HG03159 (cell line): ENCODE measurements around the gene GP9.

Source experiments
- ATAC-seq: cut with Tn5 transposase; IDR thresholded peaks from one replicate; pipeline ENCODE4 v1.9.1; 2021; ENCODE audit warnings: mild to moderate bottlenecking, moderate library complexity; ENCODE audit not compliant: unreplicated experiment

The GP9 gene

DNA sequence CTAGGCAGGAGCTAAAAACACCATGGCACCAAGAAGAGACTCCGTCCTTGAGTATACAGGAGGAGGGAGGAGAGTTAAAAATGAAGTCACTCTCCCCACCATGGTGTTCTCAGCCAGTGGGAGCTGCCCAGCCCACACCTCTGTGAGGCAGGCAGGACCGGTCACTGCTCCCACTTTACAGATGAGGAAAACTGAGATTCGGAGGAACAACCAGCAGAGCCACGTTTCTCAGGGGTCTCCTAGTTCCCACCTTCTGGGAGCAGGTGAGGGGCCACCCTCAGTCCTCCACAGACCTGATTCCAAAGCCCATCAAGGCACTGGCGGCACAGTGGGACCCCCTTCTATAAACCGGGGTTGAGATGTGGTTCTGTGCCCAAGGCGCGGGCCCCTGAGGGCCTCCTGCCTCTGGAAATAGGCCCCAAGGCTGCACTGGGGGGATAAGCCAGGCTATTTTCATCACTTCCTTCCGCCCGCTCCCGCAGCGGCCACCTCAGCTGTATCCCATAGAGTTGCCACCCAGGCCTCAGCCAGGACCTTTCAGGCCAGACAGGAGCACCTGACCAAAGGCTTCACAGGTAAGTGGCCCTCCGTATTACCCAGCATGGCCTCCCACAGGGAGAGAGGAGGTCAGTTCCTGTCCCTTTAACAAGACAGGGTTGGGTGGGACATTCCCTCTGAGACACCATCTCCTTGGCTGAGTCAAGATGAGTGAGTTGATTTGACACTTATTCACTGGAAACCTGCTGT lies at the start of gene GP9:
TSS of gene GP9 (plus strand) at position 504 of the 747 bp plus-strand sequence. CDS start 961 bp downstream, outside the sequence.
- no peak for ATAC-seq

DNA sequence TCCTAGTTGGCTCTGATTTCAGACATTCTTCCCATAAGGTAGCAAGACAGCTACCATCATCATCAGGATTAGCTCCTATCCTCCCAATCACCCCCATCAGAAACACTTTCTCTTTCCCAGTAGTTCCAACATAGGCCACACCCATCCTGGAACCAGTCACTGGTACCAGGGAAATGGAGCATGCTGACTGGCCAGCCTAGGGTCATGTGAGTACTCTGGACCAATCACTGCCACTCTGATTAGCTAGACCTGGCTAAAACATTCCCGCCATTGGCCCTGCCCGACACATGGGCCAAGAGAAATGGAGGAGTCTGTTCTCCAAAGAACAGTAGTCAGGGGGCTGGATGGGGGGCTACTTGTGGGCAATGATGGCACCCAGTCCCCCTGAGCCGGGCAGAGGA lies 47.1 kb upstream of the GP9 start:
- no peak for ATAC-seq

- ATAC-seq = no peak
Measured at GRCh38 chr3:129014148-129014547, 46.4 kb upstream of the GP9 start.

DNA sequence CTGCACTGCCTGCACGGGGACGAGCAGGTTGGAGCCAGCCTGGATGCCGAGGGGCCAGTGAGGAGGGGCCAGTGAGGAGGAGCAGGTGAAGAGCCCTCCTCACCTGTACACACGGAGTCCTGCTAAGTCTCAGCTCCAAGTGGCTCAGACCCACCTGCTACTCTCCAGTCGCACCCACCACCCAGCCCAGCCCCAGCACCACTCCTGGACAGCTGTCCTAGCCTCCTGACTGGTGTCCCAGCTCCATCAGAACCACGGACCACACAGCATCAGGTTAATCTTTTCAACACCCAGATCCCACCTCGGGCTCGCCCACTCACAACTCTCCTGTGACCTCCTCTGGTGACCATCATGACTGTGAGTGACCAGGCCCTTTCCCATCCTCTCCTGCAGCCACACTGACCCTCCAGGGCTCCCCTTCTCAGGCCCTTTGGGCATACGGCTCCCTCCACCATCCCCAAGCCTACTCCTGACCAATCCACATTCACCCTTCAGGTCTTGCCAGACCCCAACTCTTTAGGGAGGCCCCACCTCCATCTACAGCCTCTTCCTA lies 45.7 kb upstream of the GP9 start:
- ATAC-seq = no peak

DNA sequence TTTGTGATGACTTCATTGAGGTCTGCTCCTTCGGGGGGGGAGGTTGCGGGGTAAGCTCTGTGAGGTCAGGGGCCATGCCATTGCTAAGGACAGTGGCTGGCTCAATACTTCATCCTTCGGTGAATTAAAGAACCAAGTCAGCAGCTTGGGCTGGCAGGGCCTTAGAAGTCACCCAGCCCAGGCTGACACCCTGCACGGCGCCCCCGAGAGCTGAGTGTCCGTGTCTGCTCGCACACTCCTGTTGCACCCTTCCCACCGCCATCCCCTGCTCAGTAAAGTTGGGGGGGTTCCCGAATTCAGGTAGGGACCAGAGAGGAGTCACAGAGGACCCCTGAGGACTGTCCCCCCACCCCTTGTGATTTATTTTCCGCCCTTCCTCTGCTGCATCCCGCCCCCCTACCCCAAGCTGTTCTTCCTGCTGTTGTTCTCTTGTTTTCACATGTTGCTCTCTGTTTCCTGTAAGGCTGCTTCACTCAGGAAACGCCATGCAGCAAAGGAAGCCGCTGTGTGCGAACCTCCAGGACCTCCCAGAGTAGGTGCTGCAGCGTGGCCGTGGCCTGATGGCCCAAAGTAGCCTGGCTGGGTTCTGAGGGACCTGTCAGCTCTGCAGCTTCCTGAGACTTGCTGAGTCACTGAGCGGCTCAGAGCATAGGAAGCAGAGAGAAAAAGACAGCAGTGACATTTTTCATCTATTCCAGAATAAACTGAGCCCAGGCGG lies 45.0 kb upstream of the GP9 start:
- no peak for ATAC-seq

DNA sequence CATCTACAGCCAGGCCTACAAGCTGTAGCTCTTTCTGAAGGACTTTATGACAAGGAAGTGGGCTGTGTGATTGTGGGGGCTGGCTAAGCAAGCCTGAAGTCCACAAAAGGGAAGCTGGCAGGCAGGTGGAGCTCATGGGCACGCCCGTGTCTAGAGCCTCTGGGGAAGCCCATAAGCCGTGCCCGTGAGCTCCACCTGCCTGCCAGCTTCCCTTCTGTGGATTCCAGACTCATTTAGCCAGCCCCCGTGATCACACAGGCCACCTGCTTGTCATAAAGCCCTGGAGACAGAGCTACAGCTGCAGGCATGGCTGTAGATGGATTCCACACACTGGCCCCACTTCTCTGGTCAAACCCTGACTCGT lies 44.2 kb upstream of the GP9 start:
- ATAC-seq = no peak

- ATAC-seq = peak; percentile 59
Measured at GRCh38 chr3:129016720-129017483, 43.7 kb upstream of the GP9 start.

GRCh38 chr3:129017484-129017899 lies 43.1 kb upstream of the GP9 start:
- no peak for ATAC-seq

GRCh38 chr3:129018271-129018670 lies 42.3 kb upstream of the GP9 start:
- ATAC-seq = no peak

DNA sequence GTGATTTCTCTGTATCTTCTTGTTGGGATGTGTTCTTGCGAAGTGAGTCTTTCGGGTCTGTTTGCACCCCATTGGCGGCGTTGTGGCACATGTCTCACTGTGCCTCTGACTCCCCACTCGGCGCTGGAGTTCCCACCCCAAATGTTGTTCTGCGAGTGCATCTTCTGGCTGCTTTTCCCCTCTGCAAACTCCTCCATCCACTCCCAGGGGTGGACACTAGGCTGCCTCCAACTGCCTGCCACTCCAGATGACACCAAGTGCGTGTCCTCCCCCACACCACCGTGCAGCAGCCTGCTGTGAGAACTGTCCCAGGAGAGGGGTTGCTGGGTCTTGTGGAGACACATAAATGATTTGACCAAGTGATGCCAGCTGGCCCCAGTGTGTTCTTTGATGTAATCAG lies 41.8 kb upstream of the GP9 start:
- no peak for ATAC-seq

DNA sequence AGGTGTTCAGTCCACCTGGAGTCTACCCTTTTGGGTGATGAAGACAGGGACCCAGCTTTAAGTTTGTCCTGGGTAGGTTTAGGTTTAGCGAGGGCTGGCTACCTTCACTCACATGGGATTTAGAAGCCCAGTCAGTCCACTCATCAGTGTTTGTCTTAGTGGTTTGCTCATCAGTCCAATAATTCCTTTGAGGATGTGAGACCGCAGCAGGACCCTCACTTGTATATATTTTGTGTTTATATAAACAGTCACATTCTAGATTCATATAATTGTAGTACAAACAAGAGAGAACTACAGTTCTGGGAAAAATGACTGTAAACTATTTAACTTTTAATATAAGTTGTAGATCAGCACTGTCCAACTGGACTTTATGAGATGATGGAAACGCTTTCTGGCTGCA lies 41.3 kb upstream of the GP9 start:
- no peak for ATAC-seq

DNA sequence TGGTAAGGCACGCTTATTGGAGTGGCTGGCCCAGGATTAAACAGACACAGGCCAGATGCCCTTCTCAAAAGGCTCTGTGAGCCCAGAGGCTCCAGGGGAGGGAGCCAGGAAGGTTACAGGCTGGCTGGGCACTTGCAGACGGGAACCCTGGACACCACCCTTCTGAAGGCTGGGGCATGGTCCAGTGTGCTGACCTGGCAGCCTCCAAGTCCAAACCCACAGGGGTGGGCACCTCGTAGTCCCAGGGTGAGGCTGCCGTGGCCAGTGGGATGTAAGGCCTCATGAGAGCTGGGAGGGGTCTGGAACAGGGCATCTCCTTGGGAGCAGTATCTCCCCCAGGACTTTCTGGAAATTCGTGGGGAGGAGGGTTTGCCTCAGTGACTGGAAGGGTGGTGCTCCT lies 39.9 kb upstream of the GP9 start:
- no peak for ATAC-seq

- no peak for ATAC-seq
Measured at GRCh38 chr3:129021140-129021551, 39.4 kb upstream of the GP9 start.

- no peak for ATAC-seq
Measured at GRCh38 chr3:129022114-129023007, 38.2 kb upstream of the GP9 start.

DNA sequence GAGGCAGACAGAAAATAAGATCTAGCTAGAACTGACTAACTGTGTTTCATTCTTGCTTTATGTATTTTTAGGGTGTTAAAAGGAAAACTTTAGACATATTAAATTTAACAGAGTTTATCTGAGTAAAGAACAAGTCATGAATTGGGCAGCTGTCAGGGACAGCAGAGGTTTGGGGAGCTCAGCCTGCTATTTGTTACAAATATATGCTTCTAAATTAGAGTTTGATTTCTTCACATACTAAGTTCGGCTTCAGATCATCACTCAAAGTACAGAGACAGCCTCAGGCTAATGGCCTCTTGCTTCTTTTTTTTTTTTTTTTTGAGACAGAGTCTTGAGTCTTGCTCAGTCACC lies 37.6 kb upstream of the GP9 start:
- no peak for ATAC-seq

- ATAC-seq = no peak
Measured at GRCh38 chr3:129023909-129024308, 36.7 kb upstream of the GP9 start.

DNA sequence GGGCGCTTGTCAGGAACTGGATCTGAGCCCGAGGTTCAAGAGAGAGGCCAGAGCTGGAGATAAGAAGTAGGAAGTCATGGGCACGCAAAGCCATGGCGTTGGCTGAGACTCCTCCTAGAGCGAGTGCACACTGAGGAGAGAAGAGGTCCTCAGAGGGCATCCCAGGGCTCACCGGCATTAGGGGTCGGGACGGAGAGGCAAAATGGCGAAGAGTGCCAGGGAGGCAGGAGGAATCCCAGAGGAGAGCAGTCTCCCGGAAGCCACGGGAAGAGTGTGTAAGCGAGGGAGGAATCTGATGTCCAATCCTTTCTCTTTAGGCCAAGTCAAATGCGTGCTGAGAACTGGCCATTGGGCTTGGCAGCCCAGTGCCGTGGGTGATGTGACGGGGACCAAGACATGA lies 35.5 kb upstream of the GP9 start:
- ATAC-seq = no peak

GRCh38 chr3:129025691-129026435 lies 34.7 kb upstream of the GP9 start:
- no peak for ATAC-seq

DNA sequence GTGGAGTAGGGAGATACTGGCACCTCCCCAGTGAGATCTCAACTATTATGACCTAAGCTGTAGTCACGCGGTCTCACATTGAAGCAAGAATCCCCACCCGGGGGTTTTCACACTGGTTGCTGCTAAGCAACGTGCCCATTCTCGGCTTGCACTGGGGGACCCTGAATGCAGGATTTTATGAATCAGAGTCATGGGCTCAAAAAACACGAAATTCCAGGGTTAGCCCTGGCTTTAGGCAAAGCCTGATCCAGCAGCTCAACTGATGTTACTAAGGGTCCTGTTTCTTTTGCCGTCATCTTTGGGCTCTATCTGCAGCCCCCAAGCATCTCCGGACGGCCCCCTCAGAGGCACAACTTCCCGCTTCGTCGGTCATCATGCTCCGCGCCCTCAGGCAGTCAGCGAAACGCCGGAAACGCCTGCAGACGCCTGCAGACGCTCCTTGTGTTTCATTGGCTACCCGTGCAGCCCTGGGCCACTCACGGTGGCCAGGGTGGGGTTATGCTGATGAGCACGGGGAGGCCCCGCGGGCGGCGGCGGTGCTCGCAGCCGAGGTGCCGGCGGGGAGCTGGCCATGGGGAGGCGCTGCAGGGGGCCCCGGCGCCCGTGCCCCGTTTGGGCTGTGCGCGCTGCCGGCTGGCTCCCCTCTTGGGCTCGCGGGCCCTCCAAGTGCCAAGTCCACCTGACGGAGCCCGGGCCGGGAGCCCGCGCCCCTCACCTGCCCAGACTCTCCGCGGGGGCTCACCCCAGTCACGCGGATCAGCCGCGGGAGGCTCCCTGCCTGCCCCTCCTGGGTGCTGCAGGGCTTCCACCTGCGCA lies 33.6 kb upstream of the GP9 start:
- peak; percentile 98 for ATAC-seq
